ENCODE measurements around the gene C17orf50.

The C17orf50 gene

DNA sequence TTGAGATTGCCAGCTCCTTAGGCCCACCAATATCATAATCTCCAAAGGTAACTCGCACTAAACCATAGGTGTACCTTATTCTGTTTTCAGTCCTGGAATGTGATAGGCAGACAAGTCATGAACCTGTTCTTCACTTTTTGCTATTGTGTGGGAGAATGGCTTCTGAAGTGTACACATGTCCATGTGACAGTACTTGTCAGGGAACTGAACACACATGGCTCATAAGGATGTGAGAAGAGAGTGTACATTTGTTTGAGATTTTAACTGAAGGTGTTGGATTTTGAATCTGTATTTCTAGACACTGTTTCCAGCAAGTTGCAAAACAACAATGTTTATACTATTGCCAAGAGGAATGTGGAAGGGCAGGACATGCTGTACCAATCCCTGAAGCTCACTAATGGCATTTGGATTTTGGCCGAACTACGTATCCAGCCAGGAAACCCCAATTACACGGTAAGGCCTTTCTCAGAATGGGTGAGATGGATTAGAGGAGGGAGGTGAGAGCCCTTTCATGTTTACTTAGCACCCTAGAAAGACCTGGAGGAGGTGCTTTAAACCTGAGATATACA lies 43.7 kb upstream of the C17orf50 start:
- no peak overlapping the region for H3K4me3 ChIP-seq (ENCODE audit: low read depth, low read length)
- TF ChIP-seq, protein P1, sequence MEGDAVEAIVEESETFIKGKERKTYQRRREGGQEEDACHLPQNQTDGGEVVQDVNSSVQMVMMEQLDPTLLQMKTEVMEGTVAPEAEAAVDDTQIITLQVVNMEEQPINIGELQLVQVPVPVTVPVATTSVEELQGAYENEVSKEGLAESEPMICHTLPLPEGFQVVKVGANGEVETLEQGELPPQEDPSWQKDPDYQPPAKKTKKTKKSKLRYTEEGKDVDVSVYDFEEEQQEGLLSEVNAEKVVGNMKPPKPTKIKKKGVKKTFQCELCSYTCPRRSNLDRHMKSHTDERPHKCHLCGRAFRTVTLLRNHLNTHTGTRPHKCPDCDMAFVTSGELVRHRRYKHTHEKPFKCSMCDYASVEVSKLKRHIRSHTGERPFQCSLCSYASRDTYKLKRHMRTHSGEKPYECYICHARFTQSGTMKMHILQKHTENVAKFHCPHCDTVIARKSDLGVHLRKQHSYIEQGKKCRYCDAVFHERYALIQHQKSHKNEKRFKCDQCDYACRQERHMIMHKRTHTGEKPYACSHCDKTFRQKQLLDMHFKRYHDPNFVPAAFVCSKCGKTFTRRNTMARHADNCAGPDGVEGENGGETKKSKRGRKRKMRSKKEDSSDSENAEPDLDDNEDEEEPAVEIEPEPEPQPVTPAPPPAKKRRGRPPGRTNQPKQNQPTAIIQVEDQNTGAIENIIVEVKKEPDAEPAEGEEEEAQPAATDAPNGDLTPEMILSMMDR (IDR thresholded peaks at IDR 0.05; ENCODE audit: low read depth, low read length): no peak
- TF ChIP-seq MYC (IDR thresholded peaks at IDR 0.05; ENCODE audit: low read depth, low read length): no peak
- TF ChIP-seq, protein P2, sequence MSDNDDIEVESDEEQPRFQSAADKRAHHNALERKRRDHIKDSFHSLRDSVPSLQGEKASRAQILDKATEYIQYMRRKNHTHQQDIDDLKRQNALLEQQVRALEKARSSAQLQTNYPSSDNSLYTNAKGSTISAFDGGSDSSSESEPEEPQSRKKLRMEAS (IDR thresholded peaks at IDR 0.05; ENCODE audit: low read depth, low read length): no peak
- no peak for DNase-seq (ENCODE audit: low read depth)

DNA sequence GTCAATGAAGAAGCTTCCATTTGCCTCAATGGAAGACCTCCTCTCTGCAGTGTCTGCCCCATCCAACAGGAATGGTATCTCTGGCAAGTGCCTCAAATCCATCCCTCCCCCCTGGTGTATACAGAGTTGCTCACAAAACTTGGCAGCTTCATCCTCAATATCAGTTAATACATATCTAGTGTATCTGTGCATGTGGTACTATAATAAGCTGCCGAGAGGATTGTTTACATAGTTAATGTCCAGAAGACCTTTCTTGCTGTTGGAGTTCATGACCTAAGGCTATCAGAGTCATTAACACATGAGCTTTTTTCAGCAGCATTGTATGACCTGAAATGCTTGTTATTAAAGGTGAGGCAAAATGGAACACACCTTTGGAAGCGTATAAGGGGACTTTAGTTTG lies 43.2 kb upstream of the C17orf50 start:
- no peak for TF ChIP-seq POLR2A (IDR thresholded peaks at IDR 0.05; ENCODE audit: extremely low read depth, insufficient read length)
- TF ChIP-seq, protein P2 (IDR thresholded peaks at IDR 0.05; ENCODE audit: low read depth, low read length): no peak
- no peak for TF ChIP-seq MYC (IDR thresholded peaks at IDR 0.05; ENCODE audit: low read depth, low read length)
- TF ChIP-seq, protein P1 (IDR thresholded peaks at IDR 0.05; ENCODE audit: low read depth, low read length): no peak
- no peak for DNase-seq (ENCODE audit: low read depth)

DNA sequence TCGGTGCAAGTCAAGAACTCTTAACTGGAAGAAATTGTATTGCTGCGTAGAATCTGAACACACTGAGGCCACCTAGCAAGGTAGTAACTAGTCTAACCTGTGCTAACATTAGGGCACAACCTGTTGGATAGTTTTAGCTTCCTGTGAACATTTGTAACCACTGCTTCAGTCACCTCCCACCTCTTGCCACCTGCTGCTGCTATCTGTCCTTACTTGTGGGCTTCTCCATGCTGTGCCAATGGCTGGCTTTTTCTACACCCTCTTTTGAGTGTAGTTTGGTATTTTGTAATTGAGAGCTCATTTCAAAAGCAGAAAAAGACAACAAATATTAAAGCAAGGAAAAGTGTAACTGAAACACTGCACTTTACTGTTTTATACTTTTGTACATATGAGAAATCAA lies 37.0 kb upstream of the C17orf50 start:
- DNase-seq (ENCODE audit: low read depth): no peak
- H3K4me3 ChIP-seq (ENCODE audit: low read depth, low read length): no peak overlapping the region
- TF ChIP-seq, protein P1 (IDR thresholded peaks at IDR 0.05; ENCODE audit: low read depth, low read length): no peak
- TF ChIP-seq POLR2A (IDR thresholded peaks at IDR 0.05; ENCODE audit: extremely low read depth, insufficient read length) (no peak), MYC (IDR thresholded peaks at IDR 0.05; ENCODE audit: low read depth, low read length) (no peak)
- TF ChIP-seq, protein P2 (IDR thresholded peaks at IDR 0.05; ENCODE audit: low read depth, low read length): no peak

More for the DNA sequence above, 43.2 kb upstream of the C17orf50 start:
- H3K4me3 ChIP-seq (ENCODE audit: low read depth, low read length): no peak overlapping the region

DNA sequence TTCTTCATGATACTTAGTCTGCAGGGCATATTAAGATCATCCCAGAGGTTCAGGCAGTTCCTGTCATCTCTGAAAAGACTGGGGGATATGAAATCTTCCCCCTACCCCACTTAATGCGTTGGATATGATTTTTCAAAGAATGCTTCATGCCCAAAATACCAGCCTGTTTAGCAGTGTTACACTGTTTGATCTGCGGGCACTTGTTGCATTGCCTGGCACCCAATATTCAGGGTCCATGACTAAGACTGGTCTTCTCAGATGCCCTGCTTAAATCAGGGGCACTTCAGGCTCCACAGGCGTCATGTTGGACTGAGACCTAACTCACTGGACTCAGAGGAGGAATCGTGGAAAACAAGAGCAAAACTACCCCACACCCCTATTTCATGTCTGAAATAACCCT lies 35.6 kb upstream of the C17orf50 start:
- no peak for DNase-seq (ENCODE audit: low read depth)
- TF ChIP-seq, protein P1 (IDR thresholded peaks at IDR 0.05; ENCODE audit: low read depth, low read length): no peak
- TF ChIP-seq, protein P2 (IDR thresholded peaks at IDR 0.05; ENCODE audit: low read depth, low read length): no peak
- no peak for TF ChIP-seq POLR2A (IDR thresholded peaks at IDR 0.05; ENCODE audit: extremely low read depth, insufficient read length)
- no peak for TF ChIP-seq MYC (IDR thresholded peaks at IDR 0.05; ENCODE audit: low read depth, low read length)
- no peak overlapping the region for H3K4me3 ChIP-seq (ENCODE audit: low read depth, low read length)

DNA sequence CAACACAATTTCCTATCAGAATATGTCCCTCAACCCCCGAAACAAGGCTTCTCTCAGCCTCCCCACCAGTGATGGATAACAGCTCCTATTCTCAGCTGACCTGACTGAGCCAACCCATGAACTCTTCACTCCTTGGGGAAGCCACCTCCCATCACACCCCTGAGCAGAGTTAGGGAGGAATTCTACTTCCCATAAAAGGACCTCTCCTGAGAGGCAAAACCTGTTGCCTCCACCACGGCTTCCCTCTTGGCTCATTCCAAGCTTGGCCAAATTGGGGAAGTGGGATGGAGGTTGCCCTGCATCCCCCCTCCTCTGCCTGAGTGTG lies 34.9 kb upstream of the C17orf50 start:
- no peak overlapping the region for H3K4me3 ChIP-seq (ENCODE audit: low read depth, low read length)
- no peak for DNase-seq (ENCODE audit: low read depth)
- TF ChIP-seq POLR2A (IDR thresholded peaks at IDR 0.05; ENCODE audit: extremely low read depth, insufficient read length): no peak
- no peak for TF ChIP-seq MYC (IDR thresholded peaks at IDR 0.05; ENCODE audit: low read depth, low read length)
- TF ChIP-seq, protein P2 (IDR thresholded peaks at IDR 0.05; ENCODE audit: low read depth, low read length): no peak
- TF ChIP-seq, protein P1 (IDR thresholded peaks at IDR 0.05; ENCODE audit: low read depth, low read length): no peak

All from NB4 (cell line).